ENCODE data around the gene DDIT4.

DNA sequence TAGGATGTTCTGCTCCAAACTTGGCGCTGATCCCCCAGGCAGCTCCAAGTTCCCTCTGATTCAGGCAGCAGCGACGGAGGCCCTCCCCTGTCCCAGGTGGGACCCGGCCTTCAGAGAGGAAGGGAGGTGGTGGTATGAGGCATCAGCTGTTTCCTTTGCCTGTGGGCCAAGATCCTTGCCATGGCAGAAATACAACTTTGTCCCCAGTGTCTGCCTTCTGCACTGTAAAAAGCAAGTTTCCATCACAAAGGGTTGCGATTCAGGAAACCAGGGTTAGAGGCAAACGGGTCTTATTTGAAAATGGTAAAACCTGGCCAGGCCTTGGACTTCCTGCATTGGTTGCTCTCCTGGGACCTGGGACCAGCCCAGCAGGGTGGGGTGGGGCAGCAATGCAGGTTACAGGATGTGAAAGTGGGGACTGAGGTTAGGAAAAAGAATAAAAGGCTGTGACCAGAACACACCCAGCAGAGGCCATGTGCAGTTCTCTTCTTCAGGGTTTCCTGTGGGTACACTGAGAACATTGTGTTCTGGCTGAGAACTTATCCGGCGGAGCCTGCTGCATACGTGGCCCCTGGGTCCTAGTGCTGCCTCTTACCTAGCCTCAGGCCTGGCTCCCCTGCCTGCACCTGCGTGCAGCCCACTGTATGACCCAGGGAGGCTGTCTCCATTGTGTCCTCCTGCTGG is 25.1 kb upstream of the DDIT4 start:
- TF ChIP-seq, protein P1, sequence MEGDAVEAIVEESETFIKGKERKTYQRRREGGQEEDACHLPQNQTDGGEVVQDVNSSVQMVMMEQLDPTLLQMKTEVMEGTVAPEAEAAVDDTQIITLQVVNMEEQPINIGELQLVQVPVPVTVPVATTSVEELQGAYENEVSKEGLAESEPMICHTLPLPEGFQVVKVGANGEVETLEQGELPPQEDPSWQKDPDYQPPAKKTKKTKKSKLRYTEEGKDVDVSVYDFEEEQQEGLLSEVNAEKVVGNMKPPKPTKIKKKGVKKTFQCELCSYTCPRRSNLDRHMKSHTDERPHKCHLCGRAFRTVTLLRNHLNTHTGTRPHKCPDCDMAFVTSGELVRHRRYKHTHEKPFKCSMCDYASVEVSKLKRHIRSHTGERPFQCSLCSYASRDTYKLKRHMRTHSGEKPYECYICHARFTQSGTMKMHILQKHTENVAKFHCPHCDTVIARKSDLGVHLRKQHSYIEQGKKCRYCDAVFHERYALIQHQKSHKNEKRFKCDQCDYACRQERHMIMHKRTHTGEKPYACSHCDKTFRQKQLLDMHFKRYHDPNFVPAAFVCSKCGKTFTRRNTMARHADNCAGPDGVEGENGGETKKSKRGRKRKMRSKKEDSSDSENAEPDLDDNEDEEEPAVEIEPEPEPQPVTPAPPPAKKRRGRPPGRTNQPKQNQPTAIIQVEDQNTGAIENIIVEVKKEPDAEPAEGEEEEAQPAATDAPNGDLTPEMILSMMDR (IDR thresholded peaks at IDR 0.05 in 2 of 3, conservative IDR thresholded peaks at IDR 0.05 in 1 of 3; ENCODE audit: borderline replicate concordance in 1 of 3, insufficient read depth in 1 of 3, low read depth in 2 of 3, low read length in 2 of 3) = no peak
- TF ChIP-seq EZH2phosphoT487 (IDR thresholded peaks at IDR 0.05; ENCODE audit: borderline replicate concordance) (no peak), RAD21 (IDR thresholded peaks at IDR 0.05; ENCODE audit: low read depth) (no peak), SRF (IDR thresholded peaks at IDR 0.05; ENCODE audit: low read depth) (no peak), ZNF274 (IDR thresholded peaks at IDR 0.05; ENCODE audit: low read depth, low read length) (no peak)
- TF ChIP-seq, protein P2, sequence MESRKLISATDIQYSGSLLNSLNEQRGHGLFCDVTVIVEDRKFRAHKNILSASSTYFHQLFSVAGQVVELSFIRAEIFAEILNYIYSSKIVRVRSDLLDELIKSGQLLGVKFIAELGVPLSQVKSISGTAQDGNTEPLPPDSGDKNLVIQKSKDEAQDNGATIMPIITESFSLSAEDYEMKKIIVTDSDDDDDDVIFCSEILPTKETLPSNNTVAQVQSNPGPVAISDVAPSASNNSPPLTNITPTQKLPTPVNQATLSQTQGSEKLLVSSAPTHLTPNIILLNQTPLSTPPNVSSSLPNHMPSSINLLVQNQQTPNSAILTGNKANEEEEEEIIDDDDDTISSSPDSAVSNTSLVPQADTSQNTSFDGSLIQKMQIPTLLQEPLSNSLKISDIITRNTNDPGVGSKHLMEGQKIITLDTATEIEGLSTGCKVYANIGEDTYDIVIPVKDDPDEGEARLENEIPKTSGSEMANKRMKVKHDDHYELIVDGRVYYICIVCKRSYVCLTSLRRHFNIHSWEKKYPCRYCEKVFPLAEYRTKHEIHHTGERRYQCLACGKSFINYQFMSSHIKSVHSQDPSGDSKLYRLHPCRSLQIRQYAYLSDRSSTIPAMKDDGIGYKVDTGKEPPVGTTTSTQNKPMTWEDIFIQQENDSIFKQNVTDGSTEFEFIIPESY (IDR thresholded peaks at IDR 0.05; ENCODE audit: extremely low read depth, insufficient replicate concordance, low read length) = no peak

Data from HCT116 (cell line).